GM12891 (cell line): ENCODE measurements around the gene FXN.

Source experiments
- PAX5 ChIP-seq: IDR thresholded peaks from 2 replicates; pipeline ENCODE4 v1.6.1; 2011; ENCODE audit warnings: low read length, moderate library complexity, mild to moderate bottlenecking; ENCODE audit not compliant: insufficient read depth, severe bottlenecking
- POLR2A ChIP-seq: IDR thresholded peaks from 2 replicates; pipeline ENCODE4 v1.6.1; 2011; ENCODE audit warnings: low read depth, low read length, control low read depth
- POLR2AphosphoS5 ChIP-seq: IDR thresholded peaks from 2 replicates; pipeline ENCODE4 v1.6.1; 2011; ENCODE audit warnings: low read depth, low read length, control low read depth
- POU2F2 ChIP-seq: IDR thresholded peaks from 2 replicates; pipeline ENCODE4 v1.6.1; 2011; ENCODE audit warnings: low read depth, mild to moderate bottlenecking, control low read depth, low read length, moderate library complexity
- SPI1 ChIP-seq: IDR thresholded peaks from 2 replicates; pipeline ENCODE4 v1.6.1; 2011; ENCODE audit warnings: low read depth, low read length, control low read depth
- TAF1 ChIP-seq: IDR thresholded peaks from 2 replicates; pipeline ENCODE4 v1.6.1; 2011; ENCODE audit warnings: low read depth, low read length, control low read depth

GRCh38 chr9:69047371-69047770 lies 11.8 kb downstream of the FXN start:
- TF ChIP-seq POLR2AphosphoS5 (no peak), POLR2A (no peak), SPI1 (no peak), TAF1 (no peak), POU2F2 (no peak), PAX5 (no peak)
